Endothelial cell of hepatic sinusoid (primary cell): ENCODE results near the gene IL4.
"Not testable (repeated sequence)": the region's sequence is repeated elsewhere in the genome, so short reads cannot be mapped to it uniquely, and the experiment has no call there.

Experiments
- in situ Hi-C: cut with HindIII; loops from 2 replicates; pipeline ENCODE4 v1.10.0; 2017; ENCODE audit warnings: low sequenced_read_pairs

IL4 gene

GRCh38 chr5:132673939-132674630, at the start of gene IL4:
IL4 (plus strand) TSS chr5:132673989; CDS start chr5:132674051, 62 bp downstream.
- in situ Hi-C loops = loop anchor here (10.0 kb wide), 1 partner anchor 279 kb away; no protein-coding TSS in a partner anchor

- in situ Hi-C loops = no loop called here
Observed at GRCh38 chr5:132627470-132627869, 46.3 kb upstream of the IL4 start.

GRCh38 chr5:132628814-132629213, 45.0 kb upstream of the IL4 start:
- in situ Hi-C loops = no loop called here

GRCh38 chr5:132629230-132629944, 44.4 kb upstream of the IL4 start:
- in situ Hi-C loops = no loop called here

- in situ Hi-C loops = not testable (repeated sequence)
Observed at GRCh38 chr5:132633587-132633986, 40.2 kb upstream of the IL4 start.

DNA sequence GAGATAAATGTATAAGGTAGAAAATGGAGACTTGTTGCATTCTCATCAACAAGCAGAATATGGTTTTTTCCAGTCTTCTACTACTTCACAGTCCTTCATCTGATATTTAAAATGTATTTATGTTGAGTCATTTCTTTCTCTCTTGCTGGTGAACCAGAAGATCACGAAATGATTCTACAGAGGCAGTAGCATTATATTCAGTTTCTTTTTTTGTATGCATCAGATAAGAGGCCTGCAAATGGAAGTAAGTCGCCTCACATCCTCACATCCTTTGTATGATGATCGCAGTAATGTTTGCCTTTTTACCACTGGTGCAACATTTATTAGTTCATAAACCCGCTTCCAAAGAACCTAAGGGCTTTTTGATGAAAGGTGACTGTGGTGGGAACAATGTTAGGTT, 37.9 kb upstream of the IL4 start:
- in situ Hi-C loops = no loop called here

GRCh38 chr5:132637241-132637640, 36.5 kb upstream of the IL4 start:
- in situ Hi-C loops = no loop called here

DNA sequence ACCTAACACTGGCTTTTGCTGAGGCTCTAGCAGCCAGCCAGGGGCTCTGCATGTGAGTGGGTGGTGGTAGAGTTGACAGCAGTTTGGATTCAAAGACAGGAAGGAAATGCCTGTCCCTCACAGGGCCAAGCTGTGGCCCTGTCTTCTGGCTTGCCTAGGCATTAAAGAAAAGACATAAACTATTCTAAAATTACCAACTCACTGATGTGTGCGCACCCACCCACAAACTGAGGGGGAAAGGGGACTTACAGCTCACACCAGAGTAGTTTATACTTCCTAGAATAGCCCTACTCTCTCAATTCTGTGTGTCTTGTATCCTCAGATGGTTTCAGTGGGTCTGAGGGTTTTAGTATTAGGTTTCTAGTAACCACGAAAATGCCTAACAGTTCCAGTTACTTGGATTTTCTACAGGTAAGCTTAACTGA, 34.1 kb upstream of the IL4 start:
- in situ Hi-C loops = no loop called here

DNA sequence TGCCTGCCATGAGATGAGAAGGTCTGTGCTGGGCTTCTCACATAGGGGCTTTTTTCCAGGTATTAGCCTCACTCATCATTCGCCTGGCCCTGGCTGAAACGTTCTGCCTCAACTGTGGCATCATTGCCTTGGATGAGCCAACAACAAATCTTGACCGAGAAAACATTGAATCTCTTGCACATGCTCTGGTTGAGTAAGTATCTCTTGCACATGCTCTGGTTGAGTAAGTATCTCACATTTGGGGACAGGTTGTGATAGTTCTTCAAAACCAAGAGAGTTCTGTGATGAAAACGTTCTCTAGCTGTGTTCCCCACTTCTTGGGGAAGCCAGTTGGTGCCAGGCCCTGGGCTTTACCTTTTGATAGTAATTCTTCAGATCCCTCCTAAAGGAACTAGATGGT, 33.2 kb upstream of the IL4 start:
- in situ Hi-C loops = no loop called here

DNA sequence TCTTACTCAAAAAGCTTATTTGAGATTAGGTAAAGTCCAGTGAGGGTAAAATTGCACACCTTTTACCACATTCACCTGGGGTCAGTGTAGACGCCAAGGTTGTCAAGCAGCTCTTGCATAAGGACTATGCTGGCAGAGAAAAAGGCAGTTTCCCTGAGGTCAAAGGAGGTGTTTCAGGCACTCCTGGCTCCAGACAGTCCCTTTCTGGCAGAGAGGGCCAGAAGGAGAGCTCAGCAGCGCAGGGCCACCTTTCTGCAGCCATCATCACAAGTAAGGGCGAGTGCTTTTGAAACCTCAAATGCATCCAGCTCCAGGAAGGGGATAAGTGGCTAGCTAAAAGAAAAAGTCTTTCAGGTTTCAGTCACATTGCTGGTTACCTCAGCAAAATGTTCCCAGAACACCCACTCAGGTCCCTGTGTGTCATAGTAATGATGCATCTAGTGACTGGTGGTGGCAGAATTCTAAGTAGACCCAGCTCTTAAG, 32.5 kb upstream of the IL4 start:
- in situ Hi-C loops = no loop called here

GRCh38 chr5:132641841-132642240, 31.9 kb upstream of the IL4 start:
- in situ Hi-C loops = no loop called here

- in situ Hi-C loops = no loop called here
Observed at GRCh38 chr5:132644177-132644576, 29.6 kb upstream of the IL4 start.

DNA sequence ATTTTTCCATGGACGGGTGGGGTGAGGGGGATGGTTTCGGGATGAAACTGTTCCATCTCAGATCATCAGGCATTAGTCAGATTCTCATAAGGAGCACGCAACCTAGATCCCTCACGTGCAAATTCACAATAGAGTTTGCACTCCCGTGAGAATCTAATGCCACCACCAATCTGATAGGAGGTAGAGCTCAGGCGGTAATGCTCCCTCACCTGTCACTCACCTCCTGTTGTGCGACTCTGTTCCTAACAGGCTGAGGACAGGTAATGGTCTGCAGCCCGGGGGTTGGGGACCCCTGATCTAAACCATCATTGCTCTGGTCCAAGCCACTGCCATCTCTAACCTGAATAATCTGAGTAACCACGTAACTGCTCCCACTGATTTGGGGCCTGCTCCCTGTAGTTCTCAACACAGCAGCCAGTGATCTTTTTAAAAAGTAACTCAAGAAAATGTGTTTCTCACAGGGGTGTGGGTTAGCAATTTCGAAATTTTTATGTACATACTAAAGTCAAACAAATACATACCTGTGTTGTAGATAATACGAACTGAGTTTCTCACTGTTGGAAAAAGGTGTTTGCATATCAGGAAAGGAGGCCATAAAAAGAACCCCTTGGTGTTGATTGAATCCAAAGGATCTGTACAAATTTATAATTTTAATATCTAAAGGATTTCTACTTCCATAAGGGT, 27.1 kb upstream of the IL4 start:
- in situ Hi-C loops = no loop called here

DNA sequence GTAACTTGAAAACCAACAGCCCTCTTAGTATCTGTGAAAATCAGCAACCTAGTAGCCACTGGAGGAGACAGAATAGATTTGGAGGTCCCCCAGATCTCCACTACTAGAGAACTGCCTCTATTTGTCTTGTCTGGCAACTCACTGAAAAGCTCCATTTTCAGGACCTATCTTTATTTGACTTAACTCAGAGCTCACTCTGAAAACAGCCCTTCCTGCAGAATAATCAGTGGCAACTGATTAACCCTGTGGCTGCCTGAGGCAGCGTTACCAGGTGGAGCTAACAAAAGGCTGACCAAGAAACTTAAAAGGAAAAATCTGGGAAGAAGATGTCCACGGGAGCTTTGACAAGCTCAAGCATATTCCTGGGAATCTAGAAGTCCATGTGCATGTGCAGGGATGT, 26.3 kb upstream of the IL4 start:
- in situ Hi-C loops = no loop called here

GRCh38 chr5:132648355-132648754, 25.4 kb upstream of the IL4 start:
- in situ Hi-C loops = no loop called here

DNA sequence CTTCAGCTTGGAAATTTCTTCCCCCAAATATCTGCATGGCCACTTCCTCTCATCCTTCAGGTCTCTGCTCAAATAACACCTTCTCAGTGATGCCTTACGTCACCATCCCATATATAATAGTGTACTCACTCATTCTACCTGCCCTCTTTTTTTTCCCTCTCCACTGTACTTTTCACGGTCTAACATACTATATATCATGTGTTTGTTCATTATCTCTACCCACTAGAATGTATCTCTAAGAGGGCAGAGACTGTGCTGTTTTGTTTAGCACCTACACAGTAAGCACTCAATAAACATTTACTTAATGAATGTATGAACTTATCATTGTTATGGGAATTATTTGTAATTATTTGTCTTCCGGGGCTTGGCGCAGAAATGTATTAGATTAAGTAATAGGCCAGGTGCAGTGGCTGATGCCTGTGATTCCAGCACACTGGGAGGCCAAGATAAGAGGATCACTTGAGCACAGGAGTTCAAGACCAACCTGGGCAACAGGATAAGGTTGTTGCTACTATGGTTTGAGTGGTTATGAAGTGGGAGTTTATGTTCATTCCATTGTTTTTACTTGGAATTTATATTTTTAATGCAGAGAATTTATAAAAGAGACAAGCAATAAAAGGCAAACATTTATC, 21.8 kb upstream of the IL4 start:
- in situ Hi-C loops = no loop called here

- in situ Hi-C loops = no loop called here
Observed at GRCh38 chr5:132653716-132654115, 20.1 kb upstream of the IL4 start.

- in situ Hi-C loops = loop anchor here (5.0 kb wide), 1 partner anchor 74 kb away; no protein-coding TSS in a partner anchor
Observed at GRCh38 chr5:132655821-132656773, 17.7 kb upstream of the IL4 start.

DNA sequence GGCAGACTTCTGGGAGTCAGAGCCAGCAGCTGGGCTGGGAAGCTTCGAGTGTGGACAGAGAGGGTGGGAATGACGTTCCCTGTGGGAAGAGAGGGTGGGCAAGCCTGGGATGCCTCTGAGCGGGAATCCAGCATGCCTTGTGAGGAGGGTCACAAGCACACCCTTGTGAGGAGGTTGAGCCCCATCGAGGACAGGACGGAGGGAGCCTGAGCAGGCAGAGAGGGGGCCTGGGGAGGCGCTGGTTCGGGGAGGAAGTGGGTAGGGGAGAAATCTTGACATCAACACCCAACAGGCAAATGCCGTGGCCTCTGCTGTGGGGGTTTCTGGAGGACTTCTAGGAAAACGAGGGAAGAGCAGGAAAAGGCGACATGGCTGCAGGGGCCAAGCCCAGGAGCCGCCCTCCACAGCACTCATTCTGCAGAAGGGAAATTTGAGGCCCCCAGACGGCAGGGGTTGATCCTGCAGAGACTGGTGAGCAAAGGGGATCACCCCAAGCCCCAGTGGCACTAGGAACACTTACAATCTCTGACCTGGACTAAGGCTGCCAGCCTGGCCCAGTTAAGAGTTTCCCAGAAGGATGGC, 16.9 kb upstream of the IL4 start:
- in situ Hi-C loops = loop anchor here (5.0 kb wide), 1 partner anchor 75 kb away; no protein-coding TSS in a partner anchor
